Prostate gland (tissue), 2 donors: Measurements from ENCODE around the gene ADGRE1. TPM values are rescaled to one million over a fixed set of nuclear protein-coding genes. Genes with fewer than 3 reads are reported as not detected.

ENCODE experiments used
- DNase-seq: peaks from one replicate; pipeline ENCODE4 v3.0.0-alpha.2; 2019; ENCODE audit warnings: low spot score
- H3K27ac ChIP-seq, 2 donors: fragments of 200-600 bp; sonication (generic); 2 replicates each; pipeline ENCODE4 v1.5.1; 2017 to 2019
- H3K27me3 ChIP-seq: fragments of 200-600 bp; sonication (generic); replicated peaks from 2 replicates; pipeline ENCODE4 v1.5.1; 2019; ENCODE audit not compliant: insufficient read depth
- H3K36me3 ChIP-seq, 2 donors: fragments of 200-600 bp; sonication (generic); 1 replicate in 1 of 2; 2 replicates in 1 of 2; pipeline versions ENCODE4 v1.5.1 to v1.8.1; 2017 to 2019
- H3K4me1 ChIP-seq: fragments of 200-600 bp; sonication (generic); replicated peaks from 2 replicates; pipeline ENCODE4 v1.5.1; 2019
- H3K4me3 ChIP-seq, 2 donors: fragments of 200-600 bp; sonication (generic); 2 replicates each; pipeline ENCODE4 v1.5.1; 2017 to 2019
- H3K9me3 ChIP-seq: fragments of 200-600 bp; sonication (generic); 2 replicates; pipeline ENCODE4 v1.5.1; 2017
- CTCF ChIP-seq, 4 experiments: fragments of 200-600 bp in 2 of 4; fragments of 450-650 bp in 2 of 4; sonication (generic) in 2 of 4; IDR thresholded peaks; 1 replicate in 3 of 4; 2 replicates in 1 of 4; pipeline ENCODE4 v1.5.1; 2016 to 2019; ENCODE audit warnings: antibody characterized with exemption in 4 of 4, mild to moderate bottlenecking in 2 of 4, moderate library complexity in 2 of 4
- POLR2A ChIP-seq: fragments of 450-650 bp; IDR thresholded peaks from one replicate; pipeline ENCODE4 v1.6.1; 2016; ENCODE audit warnings: antibody characterized with exemption, mild to moderate bottlenecking
- POLR2AphosphoS5 ChIP-seq: sonication (generic); formaldehyde crosslinking; IDR thresholded peaks from one replicate; pipeline ENCODE4 v1.6.1; 2017; ENCODE audit warnings: antibody characterized with exemption
- WGBS: methylation state at CpG from one replicate; pipeline ENCODE4 v1.1.5; 2018; 5-methylcytosine and 5-hydroxymethylcytosine counted together
- intact Hi-C: fragments of 100-400 bp; cut with DNase I; formaldehyde crosslinking; loops from one replicate; pipeline ENCODE4 v1.14.2; 2022
- total RNA-seq, 2 donors: library from RNA; depleted of rRNA; stranded (reverse); fragments of >200 nt; gene quantifications; one replicate each; pipeline ENCODE4 v1.1.0, GENCODE V29; 2016

ADGRE1 gene
- total RNA-seq, 2 donors from 2014 or later = 1.2 TPM; not detected in 1

DNA sequence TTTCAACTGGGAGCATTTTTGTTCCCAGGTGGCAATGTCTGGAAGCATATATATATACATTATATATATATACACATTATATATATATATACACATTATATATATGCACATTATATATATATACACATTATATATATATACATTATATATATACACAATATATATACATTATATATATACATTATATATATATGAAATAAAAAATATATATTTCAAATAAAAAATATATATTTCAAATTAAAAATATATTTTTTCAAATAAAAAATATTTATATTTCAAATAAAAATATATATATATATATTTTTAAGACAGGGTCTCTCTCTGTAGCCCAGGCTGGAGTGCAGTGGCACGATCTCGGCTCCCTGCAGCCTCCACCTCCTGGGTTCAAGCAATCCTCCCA is 61.5 kb downstream of the ADGRE1 start:
- H3K27ac ChIP-seq = no peak overlapping the region
- H3K27me3 ChIP-seq = no peaks in the 10 kb centered on the region
- H3K4me3 ChIP-seq = no peak overlapping the region
- WGBS = 91% methylated on average over 2 of the region's 2 CpGs
- no peak for DNase-seq
- H3K4me1 ChIP-seq = no peaks in the 10 kb centered on the region
- intact Hi-C loops = no loop called here
- TF ChIP-seq POLR2AphosphoS5 = no peak
- no peak for TF ChIP-seq POLR2A
- no peak for TF ChIP-seq CTCF (IDR thresholded peaks at IDR 0.05)
- H3K36me3 ChIP-seq = no peaks in the 10 kb centered on the region
- H3K9me3 ChIP-seq = no peaks in the 10 kb centered on the region

DNA sequence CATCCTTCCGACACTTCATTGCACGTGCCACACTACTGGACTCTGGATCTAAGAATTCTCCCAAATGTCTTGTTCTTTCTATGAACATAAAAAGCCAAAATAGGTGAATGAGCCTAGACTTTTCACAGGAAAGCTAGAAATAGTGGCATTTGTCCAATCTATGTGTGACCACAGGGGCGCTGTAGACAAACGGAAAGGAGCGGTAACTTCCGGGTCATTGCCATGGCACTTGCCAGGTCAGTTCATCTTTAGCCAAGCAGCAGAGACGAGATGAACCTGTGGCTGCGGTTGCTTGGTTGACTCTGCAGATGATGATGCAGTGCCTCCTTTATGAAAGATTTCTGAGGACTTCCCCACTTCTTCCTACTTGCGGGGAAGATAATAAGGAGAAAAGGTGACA is 65.6 kb downstream of the ADGRE1 start:
- no peak for TF ChIP-seq POLR2A
- no peak for TF ChIP-seq CTCF (IDR thresholded peaks at IDR 0.05)
- TF ChIP-seq POLR2AphosphoS5 = no peak
- no peak for DNase-seq
- 86% methylated on average over 9 of the region's 9 CpGs for WGBS
- no peak overlapping the region for H3K4me3 ChIP-seq
- peaks cover 3% of the 10 kb centered on the region for H3K27me3 ChIP-seq
- no peaks in the 10 kb centered on the region for H3K36me3 ChIP-seq
- no peaks in the 10 kb centered on the region for H3K4me1 ChIP-seq
- intact Hi-C loops = no loop called here
- H3K9me3 ChIP-seq = no peaks in the 10 kb centered on the region
- H3K27ac ChIP-seq = no peak overlapping the region

DNA sequence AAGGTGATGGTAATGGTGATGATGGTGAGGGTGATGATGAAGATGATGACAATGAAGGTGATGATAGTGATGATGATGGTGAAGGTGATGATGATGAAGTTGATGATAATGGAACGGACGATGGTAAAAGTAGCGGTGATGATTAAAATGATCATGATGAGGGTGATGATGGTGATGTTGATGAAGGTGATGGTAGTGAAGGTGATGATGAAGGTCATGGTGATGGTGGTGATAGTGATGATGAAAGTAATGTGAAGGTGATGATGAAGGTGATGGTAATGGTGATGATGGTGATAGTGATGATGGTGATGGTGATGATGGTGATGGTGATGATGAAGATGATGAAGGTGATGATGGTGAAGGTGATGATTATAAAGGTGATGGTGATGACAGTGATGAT is 67.7 kb downstream of the ADGRE1 start:
- H3K4me1 ChIP-seq = no peaks in the 10 kb centered on the region
- 92% methylated on average over 3 of the region's 3 CpGs for WGBS
- peaks cover 3% of the 10 kb centered on the region for H3K27me3 ChIP-seq
- intact Hi-C loops = no loop called here
- H3K36me3 ChIP-seq = no peaks in the 10 kb centered on the region
- no peak for DNase-seq
- no peak overlapping the region for H3K4me3 ChIP-seq
- H3K27ac ChIP-seq = no peak overlapping the region
- no peaks in the 10 kb centered on the region for H3K9me3 ChIP-seq
- no peak for TF ChIP-seq CTCF (IDR thresholded peaks at IDR 0.05)
- TF ChIP-seq POLR2AphosphoS5 = no peak
- TF ChIP-seq POLR2A = no peak

DNA sequence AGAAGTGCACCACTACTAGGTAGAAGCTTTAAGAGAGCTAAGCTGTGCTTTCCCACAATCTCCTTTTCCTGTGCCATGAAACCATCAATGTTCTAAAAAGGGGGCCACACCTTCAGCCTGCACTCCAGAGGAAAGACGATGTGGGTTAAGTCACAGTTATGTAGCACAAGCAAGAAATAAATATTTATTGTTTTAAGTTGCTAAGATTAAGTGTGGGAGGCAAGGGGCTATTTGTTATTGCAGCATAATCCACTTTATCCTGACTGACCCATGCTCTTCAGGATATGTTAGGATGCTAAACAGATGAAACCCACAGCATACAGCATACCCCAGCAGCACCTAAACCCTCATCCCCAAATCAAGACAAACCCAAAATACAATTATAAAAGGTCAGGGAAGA is 69.2 kb downstream of the ADGRE1 start:
- TF ChIP-seq CTCF (IDR thresholded peaks at IDR 0.05) (no peak), POLR2AphosphoS5 (no peak), POLR2A (no peak)
- peaks cover 3% of the 10 kb centered on the region for H3K27me3 ChIP-seq
- H3K4me3 ChIP-seq = no peak overlapping the region
- H3K9me3 ChIP-seq = no peaks in the 10 kb centered on the region
- intact Hi-C loops = no loop called here
- DNase-seq = no peak
- WGBS = 63% methylated on average over 1 of the region's 1 CpG
- no peaks in the 10 kb centered on the region for H3K4me1 ChIP-seq
- no peak overlapping the region for H3K27ac ChIP-seq
- H3K36me3 ChIP-seq = no peaks in the 10 kb centered on the region

- intact Hi-C loops = no loop called here
- Histone ChIP-seq H3K27me3 (peaks cover 3% of the 10 kb centered on the region), H3K27ac (no peak overlapping the region), H3K36me3 (no peaks in the 10 kb centered on the region), H3K9me3 (no peaks in the 10 kb centered on the region), H3K4me3 (no peak overlapping the region), H3K4me1 (no peaks in the 10 kb centered on the region)
- DNase-seq = no peak
- no peak for TF ChIP-seq POLR2A
- no peak for TF ChIP-seq CTCF (IDR thresholded peaks at IDR 0.05)
- TF ChIP-seq POLR2AphosphoS5 = no peak
- WGBS = 77% methylated on average over 3 of the region's 3 CpGs
Measured at GRCh38 chr19:6958791-6959190, 71.4 kb downstream of the ADGRE1 start.
